Measurements from ENCODE around the gene PGAM2. TPM values are rescaled to one million over a fixed set of nuclear protein-coding genes. Genes with fewer than 3 reads are reported as not detected.

The PGAM2 gene
- total RNA-seq, 1 donor from 2014 or later: not detected

- H3K9me3 ChIP-seq: no peaks in the 10 kb centered on the region
- peak overlapping the region; percentile 98 for H3K27ac ChIP-seq
- no peak for DNase-seq (ENCODE audit: extremely low spot score in 2 of 2)
- TF ChIP-seq POLR2A (IDR thresholded peaks at IDR 0.05) (no peak), POLR2AphosphoS5 (IDR thresholded peaks at IDR 0.05; ENCODE audit: insufficient read depth in 1 of 2, low read depth in 1 of 2) (peak in 1 of 2 donors; percentile 48)
- H3K27me3 ChIP-seq: no peaks in the 10 kb centered on the region
- H3K36me3 ChIP-seq: peaks cover 0 to 8% of the 10 kb centered on the region in 2 donors
- intact Hi-C loops (cut with DNase I): no loop called here
- no peak overlapping the region for H3K4me3 ChIP-seq
- peaks cover 52% of the 10 kb centered on the region for H3K4me1 ChIP-seq
Measured at GRCh38 chr7:44101966-44102845, 36.8 kb upstream of the PGAM2 start.

- intact Hi-C loops (cut with DNase I): no loop called here
- Histone ChIP-seq H3K27ac (peak overlapping the region; percentile 98), H3K27me3 (no peaks in the 10 kb centered on the region), H3K9me3 (no peaks in the 10 kb centered on the region), H3K4me1 (peaks cover 45% of the 10 kb centered on the region), H3K4me3 (no peak overlapping the region), H3K36me3 (peaks cover 0 to under 1% of the 10 kb centered on the region in 2 donors)
- DNase-seq (ENCODE audit: extremely low spot score in 2 of 2): no peak
- TF ChIP-seq POLR2AphosphoS5 (IDR thresholded peaks at IDR 0.05; ENCODE audit: insufficient read depth in 1 of 2, low read depth in 1 of 2): no peak
- no peak for TF ChIP-seq CTCF (IDR thresholded peaks at IDR 0.05)
- no peak for TF ChIP-seq POLR2A (IDR thresholded peaks at IDR 0.05)
Measured at GRCh38 chr7:44101303-44101965, 36.1 kb upstream of the PGAM2 start.

- no peak for TF ChIP-seq POLR2A (IDR thresholded peaks at IDR 0.05)
- TF ChIP-seq POLR2AphosphoS5 (IDR thresholded peaks at IDR 0.05; ENCODE audit: insufficient read depth in 1 of 2, low read depth in 1 of 2): peak in 1 of 2 donors; percentile 62
- Histone ChIP-seq H3K27ac (peak overlapping the region; percentile 98), H3K9me3 (no peaks in the 10 kb centered on the region), H3K27me3 (no peaks in the 10 kb centered on the region), H3K36me3 (no peaks in the 10 kb centered on the region), H3K4me3 (no peak overlapping the region), H3K4me1 (peaks cover 40% of the 10 kb centered on the region)
- no peak for DNase-seq (ENCODE audit: extremely low spot score in 2 of 2)
- intact Hi-C loops (cut with DNase I): no loop called here
Measured at GRCh38 chr7:44100458-44101302, 35.3 kb upstream of the PGAM2 start.

- TF ChIP-seq POLR2AphosphoS5 (IDR thresholded peaks at IDR 0.05; ENCODE audit: insufficient read depth in 1 of 2, low read depth in 1 of 2) (no peak), POLR2A (IDR thresholded peaks at IDR 0.05) (no peak), CTCF (IDR thresholded peaks at IDR 0.05) (no peak)
- Histone ChIP-seq H3K9me3 (no peaks in the 10 kb centered on the region), H3K36me3 (no peaks in the 10 kb centered on the region), H3K27ac (peak overlapping the region; percentile 98), H3K27me3 (no peaks in the 10 kb centered on the region), H3K4me3 (no peak overlapping the region), H3K4me1 (peaks cover 51% of the 10 kb centered on the region)
- intact Hi-C loops (cut with DNase I): no loop called here
- no peak for DNase-seq (ENCODE audit: extremely low spot score in 2 of 2)
Measured at GRCh38 chr7:44099669-44100068, 34.3 kb upstream of the PGAM2 start.

GRCh38 chr7:44098092-44099068, 33.0 kb upstream of the PGAM2 start:
- Histone ChIP-seq H3K27ac (no peak overlapping the region), H3K9me3 (no peaks in the 10 kb centered on the region), H3K27me3 (no peaks in the 10 kb centered on the region), H3K4me1 (peaks cover 52% of the 10 kb centered on the region), H3K36me3 (no peaks in the 10 kb centered on the region), H3K4me3 (no peak overlapping the region)
- no peak for TF ChIP-seq POLR2A (IDR thresholded peaks at IDR 0.05)
- TF ChIP-seq CTCF (IDR thresholded peaks at IDR 0.05): no peak
- no peak for TF ChIP-seq POLR2AphosphoS5 (IDR thresholded peaks at IDR 0.05; ENCODE audit: insufficient read depth in 1 of 2, low read depth in 1 of 2)
- intact Hi-C loops (cut with DNase I): no loop called here
- no peak for DNase-seq (ENCODE audit: extremely low spot score in 2 of 2)
